IPS-NIHi7 (cell line): ENCODE measurements around the gene UST.
"Not testable (repeated sequence)": the region's sequence is repeated elsewhere in the genome, so short reads cannot be mapped to it uniquely, and the experiment has no call there.

Source experiments
- DNase-seq: peaks from one replicate; pipeline ENCODE4 v3.0.0; 2012; ENCODE audit warnings: mixed read lengths; ENCODE audit errors: extremely low spot score

The UST gene

GRCh38 chr6:149035766-149036165 is 288.9 kb downstream of the UST start:
- no peak for DNase-seq

GRCh38 chr6:149037051-149037671 is 290.3 kb downstream of the UST start:
- DNase-seq = peak; percentile 42

- not testable (repeated sequence) for DNase-seq
These were observed 292.2 kb downstream of the UST start for GRCh38 chr6:149039025-149039424.

- DNase-seq = no peak
These were observed 295.1 kb downstream of the UST start for GRCh38 chr6:149041953-149042352.

- DNase-seq = peak; percentile 57
These were observed 296.8 kb downstream of the UST start for GRCh38 chr6:149043476-149044130.

GRCh38 chr6:149044528-149044927 is 297.7 kb downstream of the UST start:
- DNase-seq = no peak

- DNase-seq = no peak
These were observed 298.6 kb downstream of the UST start for GRCh38 chr6:149045404-149045803.

- DNase-seq = no peak
These were observed 299.5 kb downstream of the UST start for GRCh38 chr6:149046164-149046821.

GRCh38 chr6:149046822-149047246 is 300.0 kb downstream of the UST start:
- DNase-seq = no peak

GRCh38 chr6:149049230-149049629 is 302.4 kb downstream of the UST start:
- DNase-seq = no peak

- no peak for DNase-seq
These were observed 303.3 kb downstream of the UST start for GRCh38 chr6:149050160-149050559.

GRCh38 chr6:149052350-149053106 is 305.7 kb downstream of the UST start:
- no peak for DNase-seq

- no peak for DNase-seq
These were observed 307.2 kb downstream of the UST start for GRCh38 chr6:149053848-149054558.

GRCh38 chr6:149054559-149055194 is 307.8 kb downstream of the UST start:
- DNase-seq = no peak

- DNase-seq = no peak
These were observed 308.5 kb downstream of the UST start for GRCh38 chr6:149055195-149055899.

- no peak for DNase-seq
These were observed 310.1 kb downstream of the UST start for GRCh38 chr6:149056777-149057463.

- DNase-seq = no peak
These were observed 310.6 kb downstream of the UST start for GRCh38 chr6:149057464-149057840.

GRCh38 chr6:149059557-149059956 is 312.7 kb downstream of the UST start:
- no peak for DNase-seq

GRCh38 chr6:149060300-149060984 is 313.6 kb downstream of the UST start:
- no peak for DNase-seq
